DND-41 (cell line): ENCODE results near the gene KLF8.
"Not testable (repeated sequence)": the region's sequence is repeated elsewhere in the genome, so short reads cannot be mapped to it uniquely, and the experiment has no call there.

Source experiments
- EZH2 ChIP-seq: IDR thresholded peaks from 3 replicates; pipeline ENCODE4 v1.6.1; 2012; ENCODE audit warnings: borderline replicate concordance, low read depth, mild to moderate bottlenecking, moderate library complexity, low read length, inconsistent platforms; ENCODE audit not compliant: severe bottlenecking
- TF ChIP-seq, protein P1 (sequence below): IDR thresholded peaks from 2 replicates; pipeline ENCODE4 v1.5.1; 2012; ENCODE audit warnings: borderline replicate concordance, low read length, moderate library complexity, mild to moderate bottlenecking; ENCODE audit not compliant: poor library complexity, severe bottlenecking; ENCODE audit errors: extremely low read depth

GRCh38 chrX:56206945-56207344 is 25.2 kb upstream of the KLF8 start:
- TF ChIP-seq, protein P1, sequence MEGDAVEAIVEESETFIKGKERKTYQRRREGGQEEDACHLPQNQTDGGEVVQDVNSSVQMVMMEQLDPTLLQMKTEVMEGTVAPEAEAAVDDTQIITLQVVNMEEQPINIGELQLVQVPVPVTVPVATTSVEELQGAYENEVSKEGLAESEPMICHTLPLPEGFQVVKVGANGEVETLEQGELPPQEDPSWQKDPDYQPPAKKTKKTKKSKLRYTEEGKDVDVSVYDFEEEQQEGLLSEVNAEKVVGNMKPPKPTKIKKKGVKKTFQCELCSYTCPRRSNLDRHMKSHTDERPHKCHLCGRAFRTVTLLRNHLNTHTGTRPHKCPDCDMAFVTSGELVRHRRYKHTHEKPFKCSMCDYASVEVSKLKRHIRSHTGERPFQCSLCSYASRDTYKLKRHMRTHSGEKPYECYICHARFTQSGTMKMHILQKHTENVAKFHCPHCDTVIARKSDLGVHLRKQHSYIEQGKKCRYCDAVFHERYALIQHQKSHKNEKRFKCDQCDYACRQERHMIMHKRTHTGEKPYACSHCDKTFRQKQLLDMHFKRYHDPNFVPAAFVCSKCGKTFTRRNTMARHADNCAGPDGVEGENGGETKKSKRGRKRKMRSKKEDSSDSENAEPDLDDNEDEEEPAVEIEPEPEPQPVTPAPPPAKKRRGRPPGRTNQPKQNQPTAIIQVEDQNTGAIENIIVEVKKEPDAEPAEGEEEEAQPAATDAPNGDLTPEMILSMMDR, result not testable (repeated sequence)
- TF ChIP-seq EZH2, result not testable (repeated sequence)
